H7 (cell line): ENCODE data around the gene PNRC2. TPM values are rescaled to one million over a fixed set of nuclear protein-coding genes. Genes with fewer than 3 reads are reported as not detected.
"Not testable (repeated sequence)": the region's sequence is repeated elsewhere in the genome, so short reads cannot be mapped to it uniquely, and the experiment has no call there.

Experiments
- DNase-seq: peaks from one replicate; pipeline ENCODE4 v3.0.0; 2012
- H3K27me3 ChIP-seq: 2 replicates; pipeline ENCODE4 v1.6.0; 2011; ENCODE audit warnings: mild to moderate bottlenecking, low read length; ENCODE audit not compliant: control insufficient read depth, insufficient read depth
- H3K36me3 ChIP-seq: replicated peaks from 2 replicates; pipeline ENCODE4 v1.5.1; 2011; ENCODE audit warnings: low read length; ENCODE audit not compliant: control insufficient read depth, insufficient read depth
- H3K4me3 ChIP-seq: 2 replicates; pipeline ENCODE4 v1.5.1; 2011; ENCODE audit warnings: low read depth, mild to moderate bottlenecking, control low read depth, low read length, moderate library complexity; ENCODE audit not compliant: insufficient read depth
- total RNA-seq: library from RNA; depleted of rRNA; stranded (reverse); fragments of >200 nt; shearing (Covaris generic); gene quantifications from 2 replicates; pipeline ENCODE4 v1.2.3, GENCODE V29; 2014

Gene PNRC2
- total RNA-seq, 1 experiment from 2014 or later, result 144 TPM

- DNase-seq, result no peak
- Histone ChIP-seq H3K36me3 (no peaks in the 10 kb centered on the region), H3K27me3 (no peaks in the 10 kb centered on the region), H3K4me3 (no peak overlapping the region)
Observed at GRCh38 chr1:23928789-23929188, 30.8 kb upstream of the PNRC2 start.

- no peaks in the 10 kb centered on the region for H3K36me3 ChIP-seq
- H3K27me3 ChIP-seq, result no peaks in the 10 kb centered on the region
- H3K4me3 ChIP-seq, result no peak overlapping the region
- DNase-seq, result no peak
Observed at GRCh38 chr1:23930270-23930669, 29.4 kb upstream of the PNRC2 start.

GRCh38 chr1:23930861-23931490, 28.7 kb upstream of the PNRC2 start:
- DNase-seq, result no peak
- Histone ChIP-seq H3K36me3 (no peaks in the 10 kb centered on the region), H3K4me3 (no peak overlapping the region), H3K27me3 (no peaks in the 10 kb centered on the region)

- no peaks in the 10 kb centered on the region for H3K36me3 ChIP-seq
- H3K27me3 ChIP-seq, result no peaks in the 10 kb centered on the region
- DNase-seq, result no peak
- H3K4me3 ChIP-seq, result no peak overlapping the region
Observed at GRCh38 chr1:23931491-23931880, 28.1 kb upstream of the PNRC2 start.

GRCh38 chr1:23936481-23937176, 23.0 kb upstream of the PNRC2 start:
- no peak overlapping the region for H3K4me3 ChIP-seq
- H3K36me3 ChIP-seq, result no peaks in the 10 kb centered on the region
- peak; percentile 83 for DNase-seq
- no peaks in the 10 kb centered on the region for H3K27me3 ChIP-seq

- no peak for DNase-seq
- H3K27me3 ChIP-seq, result no peaks in the 10 kb centered on the region
- H3K36me3 ChIP-seq, result no peaks in the 10 kb centered on the region
- H3K4me3 ChIP-seq, result no peak overlapping the region
Observed at GRCh38 chr1:23947366-23947765, 12.3 kb upstream of the PNRC2 start.

- DNase-seq, result no peak
- no peaks in the 10 kb centered on the region for H3K27me3 ChIP-seq
Observed at GRCh38 chr1:23953020-23953419, 6.6 kb upstream of the PNRC2 start.

GRCh38 chr1:23957096-23957495, 2.5 kb upstream of the PNRC2 start:
- H3K36me3 ChIP-seq, result peaks cover 1% of the 10 kb centered on the region
- DNase-seq, result no peak
- H3K4me3 ChIP-seq, result no peak overlapping the region

More at GRCh38 chr1:23953020-23953419, 6.6 kb upstream of the PNRC2 start:
- no peaks in the 10 kb centered on the region for H3K36me3 ChIP-seq
- H3K4me3 ChIP-seq, result no peak overlapping the region

GRCh38 chr1:23958040-23958809, 1.4 kb upstream of the PNRC2 start:
- peak overlapping the region; percentile 85 for H3K4me3 ChIP-seq
- not testable (repeated sequence) for H3K27me3 ChIP-seq, H3K36me3 ChIP-seq, DNase-seq

More at GRCh38 chr1:23957096-23957495, 2.5 kb upstream of the PNRC2 start:
- no peaks in the 10 kb centered on the region for H3K27me3 ChIP-seq

GRCh38 chr1:23958810-23959460, 693 bp upstream of the PNRC2 start:
- Histone ChIP-seq H3K36me3 (peaks cover 1% of the 10 kb centered on the region), H3K27me3 (no peaks in the 10 kb centered on the region), H3K4me3 (peak overlapping the region; percentile 85)
- DNase-seq, result peak; percentile 85

GRCh38 chr1:23960291-23961020, 828 bp downstream of the PNRC2 start:
- no peak for DNase-seq
- Histone ChIP-seq H3K4me3 (peak overlapping the region; percentile 85), H3K36me3 (peaks cover 1% of the 10 kb centered on the region), H3K27me3 (no peaks in the 10 kb centered on the region)

- no peak for DNase-seq
- Histone ChIP-seq H3K4me3 (no peak overlapping the region), H3K27me3 (no peaks in the 10 kb centered on the region), H3K36me3 (peaks cover 10% of the 10 kb centered on the region)
Observed at GRCh38 chr1:23963617-23964234, 4.1 kb downstream of the PNRC2 start.

- Histone ChIP-seq H3K27me3 (no peaks in the 10 kb centered on the region), H3K36me3 (peaks cover 10% of the 10 kb centered on the region), H3K4me3 (no peak overlapping the region)
- no peak for DNase-seq
Observed at GRCh38 chr1:23964235-23964668, 4.6 kb downstream of the PNRC2 start.
